SK-N-SH treated with all-trans-retinoic acid at 6 μM for 48 hours (cell line): ENCODE measurements around the gene HES3.

Experiments used
- ATAC-seq: fragments of 200-7000 bp; cut with Tn5 transposase; 3 replicates; pipeline ENCODE4 v1.9.1; 2020; ENCODE audit warnings: mild to moderate bottlenecking, moderate library complexity
- BACH2 ChIP-seq: fragments of 250-450 bp; sonication (Bioruptor Pico); IDR thresholded peaks from 2 replicates; pipeline ENCODE4 v1.9.0; 2021; ENCODE audit warnings: mild to moderate bottlenecking, borderline replicate concordance
- CSDC2 ChIP-seq: fragments of 250-450 bp; sonication (Bioruptor Pico); IDR thresholded peaks from 2 replicates; pipeline ENCODE4 v1.5.0; 2020; ENCODE audit warnings: mild to moderate bottlenecking, moderate library complexity
- ESRRG ChIP-seq: fragments of 250-450 bp; sonication (Bioruptor Pico); IDR thresholded peaks from 2 replicates; pipeline ENCODE4 v1.6.1; 2021; ENCODE audit warnings: mild to moderate bottlenecking
- GLIS3 ChIP-seq: fragments of 250-450 bp; sonication (Bioruptor Pico); IDR thresholded peaks from 2 replicates; pipeline ENCODE4 v1.5.0; 2020; ENCODE audit warnings: mild to moderate bottlenecking, moderate library complexity
- OSR1 ChIP-seq: fragments of 250-450 bp; sonication (Bioruptor Pico); IDR thresholded peaks from 2 replicates; pipeline ENCODE4 v1.8.0; 2022; ENCODE audit warnings: moderate library complexity, mild to moderate bottlenecking, inconsistent platforms
- PPARA ChIP-seq: fragments of 250-450 bp; sonication (Bioruptor Pico); IDR thresholded peaks from 2 replicates; pipeline ENCODE4 v1.5.0; 2020; ENCODE audit warnings: mild to moderate bottlenecking, borderline replicate concordance
- RARB ChIP-seq: fragments of 250-450 bp; sonication (Bioruptor Pico); IDR thresholded peaks from 2 replicates; pipeline ENCODE4 v1.8.0; 2021; ENCODE audit warnings: mild to moderate bottlenecking, moderate library complexity
- SNAI2 ChIP-seq: fragments of 250-450 bp; sonication (Bioruptor Pico); IDR thresholded peaks from 2 replicates; pipeline ENCODE4 v1.5.0; 2020; ENCODE audit warnings: mild to moderate bottlenecking, moderate library complexity
- TCF4 ChIP-seq: fragments of 250-450 bp; sonication (Bioruptor Pico); IDR thresholded peaks from 2 replicates; pipeline ENCODE4 v1.8.0; 2021; ENCODE audit warnings: mild to moderate bottlenecking, moderate library complexity, borderline replicate concordance
- TOX ChIP-seq: fragments of 250-450 bp; sonication (Bioruptor Pico); IDR thresholded peaks from 2 replicates; pipeline ENCODE4 v1.8.0; 2021; ENCODE audit warnings: mild to moderate bottlenecking, moderate library complexity, borderline replicate concordance
- ZC3H10 ChIP-seq: fragments of 250-450 bp; sonication (Bioruptor Pico); IDR thresholded peaks from 2 replicates; pipeline ENCODE4 v1.5.1; 2021; ENCODE audit warnings: mild to moderate bottlenecking, moderate library complexity
- ZFP3 ChIP-seq: fragments of 250-450 bp; sonication (Bioruptor Pico); IDR thresholded peaks from 2 replicates; pipeline ENCODE4 v1.5.0; 2020; ENCODE audit warnings: mild to moderate bottlenecking, moderate library complexity
- ZFP30 ChIP-seq: fragments of 450-650 bp; formaldehyde crosslinking; IDR thresholded peaks from 2 replicates; pipeline ENCODE4 v1.5.0; 2022; ENCODE audit warnings: mild to moderate bottlenecking, moderate library complexity
- ZNF565 ChIP-seq: fragments of 450-650 bp; formaldehyde crosslinking; conservative IDR thresholded peaks from 2 replicates; pipeline ENCODE4 v1.5.0; 2020; ENCODE audit warnings: low read depth, mild to moderate bottlenecking, moderate library complexity
- TF ChIP-seq, protein P1 (sequence below): fragments of 250-450 bp; sonication (Bioruptor Pico); IDR thresholded peaks from 2 replicates; pipeline ENCODE4 v1.8.0; 2021; ENCODE audit warnings: low read depth, mild to moderate bottlenecking, moderate library complexity, borderline replicate concordance
- TF ChIP-seq, protein P2 (sequence below): fragments of 250-450 bp; sonication (Bioruptor Pico); IDR thresholded peaks from 2 replicates; pipeline ENCODE4 v1.5.0; 2020; ENCODE audit warnings: mild to moderate bottlenecking, moderate library complexity
- TF ChIP-seq, protein P3 (sequence below): fragments of 250-450 bp; sonication (Bioruptor Pico); IDR thresholded peaks from 2 replicates; pipeline ENCODE4 v1.8.0; 2020; ENCODE audit warnings: mild to moderate bottlenecking, moderate library complexity, borderline replicate concordance

HES3 gene

GRCh38 chr1:6261615-6261995 is 17.6 kb downstream of the HES3 start (continued):
- TF ChIP-seq, protein P1, sequence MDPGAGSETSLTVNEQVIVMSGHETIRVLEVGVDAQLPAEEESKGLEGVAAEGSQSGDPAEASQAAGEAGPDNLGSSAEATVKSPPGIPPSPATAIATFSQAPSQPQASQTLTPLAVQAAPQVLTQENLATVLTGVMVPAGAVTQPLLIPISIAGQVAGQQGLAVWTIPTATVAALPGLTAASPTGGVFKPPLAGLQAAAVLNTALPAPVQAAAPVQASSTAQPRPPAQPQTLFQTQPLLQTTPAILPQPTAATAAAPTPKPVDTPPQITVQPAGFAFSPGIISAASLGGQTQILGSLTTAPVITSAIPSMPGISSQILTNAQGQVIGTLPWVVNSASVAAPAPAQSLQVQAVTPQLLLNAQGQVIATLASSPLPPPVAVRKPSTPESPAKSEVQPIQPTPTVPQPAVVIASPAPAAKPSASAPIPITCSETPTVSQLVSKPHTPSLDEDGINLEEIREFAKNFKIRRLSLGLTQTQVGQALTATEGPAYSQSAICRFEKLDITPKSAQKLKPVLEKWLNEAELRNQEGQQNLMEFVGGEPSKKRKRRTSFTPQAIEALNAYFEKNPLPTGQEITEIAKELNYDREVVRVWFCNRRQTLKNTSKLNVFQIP (CRISPR knock-in tag): no peak

DNA sequence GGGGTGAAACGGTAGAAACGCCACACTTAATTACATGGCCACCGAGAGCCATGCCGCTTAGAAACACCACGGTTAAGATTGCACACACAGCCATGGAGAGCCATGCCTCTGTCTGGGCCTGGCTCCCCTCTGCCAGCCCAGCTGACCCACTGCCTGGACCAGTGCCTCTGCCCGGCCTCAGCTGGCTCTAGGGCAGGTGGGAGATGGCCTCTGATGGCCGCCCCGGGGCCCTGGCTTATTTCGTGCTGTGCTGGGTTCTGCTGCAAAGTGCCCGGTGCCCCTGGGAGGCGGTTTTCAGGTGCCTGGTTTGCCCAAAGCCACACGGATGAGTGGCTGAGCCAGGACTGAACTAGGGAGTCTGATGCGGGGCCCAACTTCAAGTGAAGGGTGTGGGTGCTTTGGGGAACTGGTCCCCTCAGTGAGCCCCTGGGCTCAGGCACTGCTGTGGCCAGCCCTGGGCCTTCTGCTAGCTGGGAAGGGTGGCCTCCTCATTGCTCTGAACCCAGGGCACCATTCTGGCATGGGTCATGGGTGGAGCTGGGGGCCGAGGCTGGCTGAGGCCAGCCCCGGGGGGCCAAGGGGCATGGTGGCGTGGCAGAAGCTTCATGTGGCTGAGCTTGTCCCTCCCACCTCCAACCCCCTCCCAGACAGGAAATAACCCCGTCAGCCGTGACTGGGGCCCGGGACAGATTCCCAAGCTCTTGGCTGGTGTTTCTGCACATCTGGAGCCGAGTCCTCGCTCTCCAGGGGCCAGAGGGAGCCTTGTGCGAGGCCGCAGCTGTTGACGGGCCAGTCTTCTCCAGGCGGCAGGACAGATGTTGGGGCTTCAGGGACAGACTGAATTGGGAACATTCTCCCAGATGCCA is 18.8 kb downstream of the HES3 start:
- TF ChIP-seq, protein P2, sequence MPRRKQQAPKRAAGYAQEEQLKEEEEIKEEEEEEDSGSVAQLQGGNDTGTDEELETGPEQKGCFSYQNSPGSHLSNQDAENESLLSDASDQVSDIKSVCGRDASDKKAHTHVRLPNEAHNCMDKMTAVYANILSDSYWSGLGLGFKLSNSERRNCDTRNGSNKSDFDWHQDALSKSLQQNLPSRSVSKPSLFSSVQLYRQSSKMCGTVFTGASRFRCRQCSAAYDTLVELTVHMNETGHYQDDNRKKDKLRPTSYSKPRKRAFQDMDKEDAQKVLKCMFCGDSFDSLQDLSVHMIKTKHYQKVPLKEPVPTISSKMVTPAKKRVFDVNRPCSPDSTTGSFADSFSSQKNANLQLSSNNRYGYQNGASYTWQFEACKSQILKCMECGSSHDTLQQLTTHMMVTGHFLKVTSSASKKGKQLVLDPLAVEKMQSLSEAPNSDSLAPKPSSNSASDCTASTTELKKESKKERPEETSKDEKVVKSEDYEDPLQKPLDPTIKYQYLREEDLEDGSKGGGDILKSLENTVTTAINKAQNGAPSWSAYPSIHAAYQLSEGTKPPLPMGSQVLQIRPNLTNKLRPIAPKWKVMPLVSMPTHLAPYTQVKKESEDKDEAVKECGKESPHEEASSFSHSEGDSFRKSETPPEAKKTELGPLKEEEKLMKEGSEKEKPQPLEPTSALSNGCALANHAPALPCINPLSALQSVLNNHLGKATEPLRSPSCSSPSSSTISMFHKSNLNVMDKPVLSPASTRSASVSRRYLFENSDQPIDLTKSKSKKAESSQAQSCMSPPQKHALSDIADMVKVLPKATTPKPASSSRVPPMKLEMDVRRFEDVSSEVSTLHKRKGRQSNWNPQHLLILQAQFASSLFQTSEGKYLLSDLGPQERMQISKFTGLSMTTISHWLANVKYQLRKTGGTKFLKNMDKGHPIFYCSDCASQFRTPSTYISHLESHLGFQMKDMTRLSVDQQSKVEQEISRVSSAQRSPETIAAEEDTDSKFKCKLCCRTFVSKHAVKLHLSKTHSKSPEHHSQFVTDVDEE (CRISPR knock-in tag): no peak
- no peak for TF ChIP-seq RARB (CRISPR knock-in tag)
- TF ChIP-seq ZC3H10 (CRISPR knock-in tag): no peak
- TF ChIP-seq, protein P1 (CRISPR knock-in tag): no peak
- no peak for ATAC-seq

DNA sequence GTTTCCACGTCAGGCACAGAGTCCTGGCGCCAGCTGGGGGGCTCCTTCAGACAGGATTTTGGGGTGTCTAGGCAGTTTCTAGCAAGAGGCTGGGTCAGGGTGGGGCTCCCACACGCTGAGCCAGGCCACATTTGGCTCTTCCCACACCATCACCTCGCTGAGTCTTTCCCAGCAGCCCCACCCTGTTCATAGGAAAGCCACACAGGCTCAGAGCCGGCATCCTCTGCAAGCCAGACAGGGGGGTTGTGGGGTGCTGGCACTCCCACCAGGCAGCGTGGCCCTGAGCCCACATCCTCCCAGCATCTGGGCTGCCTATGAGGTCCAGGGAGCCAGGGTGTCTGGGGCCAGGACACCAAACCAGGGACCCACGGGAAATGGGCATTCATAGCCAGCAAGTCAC is 19.7 kb downstream of the HES3 start:
- TF ChIP-seq, protein P3, sequence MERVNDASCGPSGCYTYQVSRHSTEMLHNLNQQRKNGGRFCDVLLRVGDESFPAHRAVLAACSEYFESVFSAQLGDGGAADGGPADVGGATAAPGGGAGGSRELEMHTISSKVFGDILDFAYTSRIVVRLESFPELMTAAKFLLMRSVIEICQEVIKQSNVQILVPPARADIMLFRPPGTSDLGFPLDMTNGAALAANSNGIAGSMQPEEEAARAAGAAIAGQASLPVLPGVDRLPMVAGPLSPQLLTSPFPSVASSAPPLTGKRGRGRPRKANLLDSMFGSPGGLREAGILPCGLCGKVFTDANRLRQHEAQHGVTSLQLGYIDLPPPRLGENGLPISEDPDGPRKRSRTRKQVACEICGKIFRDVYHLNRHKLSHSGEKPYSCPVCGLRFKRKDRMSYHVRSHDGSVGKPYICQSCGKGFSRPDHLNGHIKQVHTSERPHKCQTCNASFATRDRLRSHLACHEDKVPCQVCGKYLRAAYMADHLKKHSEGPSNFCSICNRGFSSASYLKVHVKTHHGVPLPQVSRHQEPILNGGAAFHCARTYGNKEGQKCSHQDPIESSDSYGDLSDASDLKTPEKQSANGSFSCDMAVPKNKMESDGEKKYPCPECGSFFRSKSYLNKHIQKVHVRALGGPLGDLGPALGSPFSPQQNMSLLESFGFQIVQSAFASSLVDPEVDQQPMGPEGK (CRISPR knock-in tag): no peak
- TF ChIP-seq ZFP30 (CRISPR knock-in tag) (no peak), BACH2 (CRISPR knock-in tag) (no peak), ESRRG (CRISPR knock-in tag) (no peak), TCF4 (CRISPR knock-in tag) (no peak), PPARA (CRISPR knock-in tag) (no peak), SNAI2 (CRISPR knock-in tag) (no peak), ZNF565 (no peak), TOX (CRISPR knock-in tag) (no peak)
- ATAC-seq: no peak

- no peak for ATAC-seq
- TF ChIP-seq ZFP30 (CRISPR knock-in tag) (no peak), OSR1 (CRISPR knock-in tag) (no peak), SNAI2 (CRISPR knock-in tag) (no peak), GLIS3 (CRISPR knock-in tag) (no peak), BACH2 (CRISPR knock-in tag) (no peak), RARB (CRISPR knock-in tag) (no peak), ZFP3 (CRISPR knock-in tag) (no peak), TCF4 (CRISPR knock-in tag) (no peak), ESRRG (CRISPR knock-in tag) (no peak), CSDC2 (no peak), PPARA (CRISPR knock-in tag) (no peak), ZC3H10 (CRISPR knock-in tag) (no peak)
- TF ChIP-seq, protein P2 (CRISPR knock-in tag): no peak
- TF ChIP-seq, protein P1 (CRISPR knock-in tag): no peak
- TF ChIP-seq, protein P3 (CRISPR knock-in tag): no peak
Observed at GRCh38 chr1:6265151-6265550, 21.2 kb downstream of the HES3 start.
